Fibroblast of the aortic adventitia (primary cell): ENCODE data around the gene WNT5A. TPM values are rescaled to one million over a fixed set of nuclear protein-coding genes. Genes with fewer than 3 reads are reported as not detected.

Experiments used
- DNase-seq: peaks from one replicate; pipeline ENCODE4 v3.0.0-alpha.2; 2010; ENCODE audit warnings: low read depth
- H3K4me3 ChIP-seq: 2 replicates; pipeline ENCODE4 v1.5.1; 2011; ENCODE audit warnings: low read depth, mild to moderate bottlenecking, control low read depth, low read length, moderate library complexity
- CTCF ChIP-seq: IDR thresholded peaks from 2 replicates; pipeline ENCODE4 v1.5.1; 2011; ENCODE audit warnings: mild to moderate bottlenecking, low read length, control low read depth, inconsistent platforms; ENCODE audit not compliant: insufficient read depth
- total RNA-seq: library from RNA; depleted of rRNA; stranded (reverse); fragments of >200 nt; gene quantifications from 2 replicates; pipeline ENCODE4 v1.2.3, GENCODE V29; 2012; ENCODE audit warnings: low replicate concordance

WNT5A gene
- total RNA-seq, 1 donor, result 42.4 TPM

DNA sequence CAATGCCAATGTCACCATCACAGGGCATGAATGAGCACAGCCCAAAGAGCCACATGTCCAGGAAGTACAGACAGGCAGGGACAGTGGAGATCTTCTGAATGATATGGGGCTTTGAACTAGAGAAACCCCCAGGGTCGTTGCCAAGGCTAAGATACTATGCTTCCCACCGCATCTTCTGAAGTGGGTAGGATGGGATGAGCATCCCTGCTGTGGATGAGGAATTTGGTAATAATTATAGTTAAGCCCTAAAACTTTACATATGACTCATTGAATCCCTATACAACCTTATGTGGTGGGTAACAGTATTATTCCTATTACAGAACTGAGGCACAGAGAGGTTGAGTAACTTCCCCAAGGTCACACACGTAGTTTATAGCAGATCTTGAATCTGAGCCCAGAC, 44.2 kb downstream of the WNT5A start:
- no peak for TF ChIP-seq CTCF
- no peak for DNase-seq
- no peak overlapping the region for H3K4me3 ChIP-seq

GRCh38 chr3:55441499-55441898, 45.6 kb downstream of the WNT5A start:
- TF ChIP-seq CTCF, result no peak
- DNase-seq, result no peak
- H3K4me3 ChIP-seq, result no peak overlapping the region

DNA sequence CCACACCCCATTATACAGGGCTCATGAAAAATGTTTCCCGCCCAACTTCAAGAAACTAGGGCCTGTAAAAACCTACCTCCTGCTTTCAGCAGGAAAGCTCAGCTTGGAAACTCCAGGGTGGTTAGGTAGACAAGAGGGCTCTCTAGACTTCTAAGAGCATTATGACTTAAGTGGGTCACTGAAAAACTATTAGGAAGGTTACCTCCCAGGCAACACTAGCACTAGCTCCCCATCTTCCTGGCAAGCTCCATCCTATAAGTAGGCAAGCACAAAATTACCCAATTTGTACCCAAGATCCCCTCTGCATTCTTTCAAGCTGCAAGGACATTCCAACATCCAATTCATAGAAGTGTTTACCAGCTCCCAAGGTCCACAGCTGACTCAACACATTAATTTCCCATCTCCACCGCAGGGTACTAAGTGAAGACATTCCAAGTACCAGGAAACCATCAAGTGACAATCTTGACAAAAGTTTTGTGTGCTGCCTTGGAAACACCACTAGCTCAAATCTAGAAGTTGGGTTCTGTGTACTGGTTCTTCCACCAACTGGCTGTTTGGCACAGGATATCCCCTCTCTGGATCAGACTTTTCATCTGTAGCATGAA, 46.9 kb downstream of the WNT5A start:
- TF ChIP-seq CTCF, result no peak
- DNase-seq, result no peak
- H3K4me3 ChIP-seq, result no peak overlapping the region

GRCh38 chr3:55439657-55440056, 47.4 kb downstream of the WNT5A start:
- TF ChIP-seq CTCF, result no peak
- no peak overlapping the region for H3K4me3 ChIP-seq
- DNase-seq, result no peak

DNA sequence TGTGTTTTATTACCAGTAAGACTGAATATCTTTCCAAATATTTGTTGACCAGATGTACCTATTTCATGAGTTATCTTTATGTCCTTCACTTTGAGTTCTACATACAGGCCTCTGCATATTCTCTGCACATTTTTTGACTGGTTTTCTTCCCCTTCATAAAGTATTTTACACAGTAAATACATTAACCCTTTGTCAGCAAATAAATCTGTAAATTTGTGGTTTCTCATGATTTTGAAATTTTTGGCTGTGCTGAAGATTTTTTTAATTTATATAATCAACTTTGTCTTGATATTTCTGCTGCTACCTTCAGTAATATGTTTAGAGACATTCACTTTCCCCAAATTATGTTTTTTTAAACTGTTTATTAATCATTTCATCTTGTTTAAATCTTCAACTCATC, 50.5 kb downstream of the WNT5A start:
- DNase-seq, result no peak
- TF ChIP-seq CTCF, result no peak
- H3K4me3 ChIP-seq, result no peak overlapping the region

DNA sequence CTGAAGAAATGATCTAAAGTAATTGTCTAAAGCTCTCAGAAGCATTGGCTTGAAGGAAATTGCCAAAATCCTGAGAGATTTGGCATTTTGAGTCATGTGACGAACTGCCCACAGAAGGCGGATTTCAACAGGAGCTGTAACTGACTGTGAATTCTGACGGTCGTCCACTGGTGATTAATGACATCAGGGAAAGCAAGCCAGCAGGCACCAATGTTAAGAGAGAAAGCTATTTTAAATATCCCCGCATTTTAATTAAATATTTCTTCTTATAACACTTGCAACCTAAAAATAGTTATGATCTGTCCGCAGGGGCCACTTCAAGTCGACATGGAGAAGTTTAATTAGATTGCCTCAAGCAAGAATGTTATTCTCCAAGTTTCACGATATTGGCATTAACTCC, 51.6 kb downstream of the WNT5A start:
- H3K4me3 ChIP-seq, result no peak overlapping the region
- DNase-seq, result no peak
- TF ChIP-seq CTCF, result no peak

GRCh38 chr3:55434789-55435188, 52.3 kb downstream of the WNT5A start:
- DNase-seq, result peak; percentile 18
- H3K4me3 ChIP-seq, result no peak overlapping the region
- TF ChIP-seq CTCF, result peak; percentile 42
